Neural cell (in vitro differentiated cells): ENCODE data around the gene TEX101.
"Not testable (repeated sequence)": the region's sequence is repeated elsewhere in the genome, so short reads cannot be mapped to it uniquely, and the experiment has no call there.

Experiments used
- CTCF ChIP-seq: fragments of 450-650 bp; IDR thresholded peaks from 2 replicates; pipeline ENCODE4 v1.5.1; 2014; ENCODE audit warnings: antibody characterized with exemption, mild to moderate bottlenecking, moderate library complexity; ENCODE audit not compliant: poor library complexity, severe bottlenecking
- EZH2 ChIP-seq: fragments of 200-600, 300-800 bp; shearing (Covaris generic), sonication (generic); IDR thresholded peaks from 2 replicates; pipeline ENCODE4 v1.6.1; 2014; ENCODE audit warnings: antibody characterized with exemption, low read length, borderline replicate concordance, mild to moderate bottlenecking; ENCODE audit not compliant: insufficient read depth, poor library complexity, severe bottlenecking
- POLR2AphosphoS5 ChIP-seq: IDR thresholded peaks from 2 replicates; pipeline ENCODE4 v1.6.1; 2012
- RAD21 ChIP-seq: fragments of 450-650 bp; conservative IDR thresholded peaks from 2 replicates; pipeline ENCODE4 v1.6.1; 2014; ENCODE audit warnings: antibody characterized with exemption, mild to moderate bottlenecking, moderate library complexity
- REST ChIP-seq: IDR thresholded peaks from 2 replicates; pipeline ENCODE4 v1.6.1; 2012; ENCODE audit warnings: borderline replicate concordance

- not testable (repeated sequence) for TF ChIP-seq CTCF, RAD21, REST, EZH2, POLR2AphosphoS5
Observed at GRCh38 chr19:43365677-43366076, 49.0 kb upstream of the TEX101 start.
